ENCODE data around the gene EFNA3. TPM values are rescaled to one million over a fixed set of nuclear protein-coding genes. Genes with fewer than 3 reads are reported as not detected.

EFNA3 gene
- polyA plus RNA-seq, 1 experiment, result 0.56 TPM

DNA sequence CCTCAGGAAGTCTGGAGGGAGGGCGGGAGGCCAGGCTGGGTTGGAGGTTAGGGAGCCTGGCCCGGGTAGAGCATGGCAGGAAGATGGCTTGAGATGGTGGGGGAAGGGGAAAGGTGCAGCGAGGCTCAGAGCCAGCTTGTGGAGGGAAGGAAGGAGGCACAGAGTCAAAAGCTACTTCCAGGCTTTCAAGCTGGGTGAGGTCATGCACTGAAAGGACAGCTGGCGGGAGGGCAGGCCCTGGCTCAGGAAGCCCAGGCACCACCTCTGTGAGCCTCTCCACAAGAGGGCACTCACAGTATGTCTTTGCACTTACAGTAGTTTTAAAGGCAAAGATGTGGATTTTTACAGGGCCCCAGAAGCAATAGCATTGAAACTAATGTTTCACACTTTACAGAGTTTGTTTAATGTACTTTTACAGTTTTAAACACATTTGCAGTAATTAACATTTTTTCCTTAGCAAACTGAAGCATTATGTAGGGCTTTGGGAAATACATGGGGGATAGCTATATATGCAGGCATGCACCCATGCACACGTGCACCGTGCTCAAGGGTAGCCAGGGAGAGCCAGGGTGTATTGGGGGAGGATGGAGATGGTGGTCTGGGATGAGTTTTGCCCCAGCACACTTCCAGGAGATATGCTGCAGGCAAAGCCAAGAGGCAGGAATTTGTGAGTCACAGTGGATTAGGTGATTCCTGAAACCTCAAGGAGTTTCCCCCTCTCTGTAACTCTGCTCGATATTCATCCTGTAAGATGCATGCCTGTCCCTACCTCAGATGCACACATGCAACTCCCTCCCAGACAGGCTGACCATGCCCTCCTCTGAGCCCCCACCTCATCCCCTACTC is 33.6 kb upstream of the EFNA3 start:
- peaks cover 9% of the 10 kb centered on the region for H3K27me3 ChIP-seq (ENCODE audit: control insufficient read depth, insufficient read depth, low read length)
- no peaks in the 10 kb centered on the region for H3K9me3 ChIP-seq (ENCODE audit: control insufficient read depth, insufficient read depth, low read length)
- ChIA-PET CTCF (interaction anchor here (0.6 to 3.7 kb wide), 24 partner anchors 9 to 1731 kb away, joined by 3 to 31 read pairs (median 4); partner anchors contain the start of genes EFNA4, FLAD1, PBXIP1 and ZBTB7B), POLR2A (interaction anchor here (1.5 kb wide), 1 partner anchor 40 kb away, joined by 5 read pairs; no protein-coding TSS in a partner anchor)
- DNase-seq (ENCODE audit: low read depth, low spot score), result peak; percentile 45
- TF ChIP-seq CTCF (IDR thresholded peaks at IDR 0.05; ENCODE audit: low read depth, low read length), result peak; percentile 75
- no peak overlapping the region for H3K27ac ChIP-seq (ENCODE audit: low read depth, low read length)
- H3K4me3 ChIP-seq (ENCODE audit: low read depth, low read length), result no peak overlapping the region

- Histone ChIP-seq H3K4me3 (ENCODE audit: low read depth, low read length) (no peak overlapping the region), H3K9me3 (ENCODE audit: control insufficient read depth, insufficient read depth, low read length) (no peaks in the 10 kb centered on the region; the same call in 1 of the 2 replicates), H3K27ac (ENCODE audit: low read depth, low read length) (no peak overlapping the region), H3K27me3 (ENCODE audit: control insufficient read depth, insufficient read depth, low read length) (no peaks in the 10 kb centered on the region)
- DNase-seq (ENCODE audit: low read depth, low spot score), result no peak
- CTCF ChIA-PET, result interaction anchor here (3.7 kb wide), 1 partner anchor 31 kb away, joined by 11 read pairs; no protein-coding TSS in a partner anchor
- POLR2A ChIA-PET, result no interaction called here
- TF ChIP-seq CTCF (IDR thresholded peaks at IDR 0.05; ENCODE audit: low read depth, low read length), result no peak
These were observed 29.9 kb upstream of the EFNA3 start for GRCh38 chr1:155048449-155049334.

GRCh38 chr1:155049651-155050559 is 28.7 kb upstream of the EFNA3 start:
- no peaks in the 10 kb centered on the region for H3K27me3 ChIP-seq (ENCODE audit: control insufficient read depth, insufficient read depth, low read length)
- DNase-seq (ENCODE audit: low read depth, low spot score), result no peak
- TF ChIP-seq CTCF (IDR thresholded peaks at IDR 0.05; ENCODE audit: low read depth, low read length), result no peak
- no peaks in the 10 kb centered on the region; the same call in 1 of the 2 replicates for H3K9me3 ChIP-seq (ENCODE audit: control insufficient read depth, insufficient read depth, low read length)
- ChIA-PET CTCF (interaction anchor here (1.0 to 3.7 kb wide), 12 partner anchors 8 to 55 kb away, joined by 3 to 19 read pairs (median 4); partner anchors contain the start of genes EFNA3 and EFNA4), POLR2A (interaction anchor here (0.6 to 1.4 kb wide), 2 partner anchors 113 to 125 kb away, joined by 4 to 8 read pairs; partner anchors contain the start of gene PMVK)
- H3K4me3 ChIP-seq (ENCODE audit: low read depth, low read length), result peak overlapping the region; percentile 73
- no peak overlapping the region for H3K27ac ChIP-seq (ENCODE audit: low read depth, low read length)

GRCh38 chr1:155050560-155051341 is 27.9 kb upstream of the EFNA3 start, which contains the start of gene ADAM15:
Gene ADAM15, plus strand, starts transcription at chr1:155051316. Its CDS starts 71 bp downstream, at chr1:155051387.
- CTCF ChIA-PET, result interaction anchor here (0.9 to 3.7 kb wide), 16 partner anchors 9 to 95 kb away, joined by 3 to 19 read pairs (median 4); partner anchors contain the start of genes EFNA3, EFNA4, PBXIP1 and SHC1

More at GRCh38 chr1:155050560-155051341, 27.9 kb upstream of the EFNA3 start, which contains the start of gene ADAM15:
- Histone ChIP-seq H3K9me3 (ENCODE audit: control insufficient read depth, insufficient read depth, low read length) (no peaks in the 10 kb centered on the region; the same call in 1 of the 2 replicates), H3K27me3 (ENCODE audit: control insufficient read depth, insufficient read depth, low read length) (no peaks in the 10 kb centered on the region), H3K4me3 (ENCODE audit: low read depth, low read length) (peak within 1 kb of the TSS; percentile 73), H3K27ac (ENCODE audit: low read depth, low read length) (peak within 1 kb of the TSS; percentile 31)
- TF ChIP-seq CTCF (IDR thresholded peaks at IDR 0.05; ENCODE audit: low read depth, low read length), result peak; percentile 77
- POLR2A ChIA-PET, result interaction anchor here (0.6 to 1.4 kb wide), 3 partner anchors 79 to 126 kb away, joined by 4 to 8 read pairs (median 5); partner anchors contain the start of genes PMVK and SHC1
- DNase-seq (ENCODE audit: low read depth, low spot score), result no peak
